NCI-H748 (cell line): ENCODE results near the gene CYREN.

Experiments
- DNase-seq: peaks from one replicate; lab custom pipeline; 2025; ENCODE audit not compliant: unreplicated experiment; lab: John Stamatoyannopoulos, UW

Gene CYREN

GRCh38 chr7:135197906-135198655, 27.6 kb upstream of the CYREN start:
- no peak for DNase-seq

DNA sequence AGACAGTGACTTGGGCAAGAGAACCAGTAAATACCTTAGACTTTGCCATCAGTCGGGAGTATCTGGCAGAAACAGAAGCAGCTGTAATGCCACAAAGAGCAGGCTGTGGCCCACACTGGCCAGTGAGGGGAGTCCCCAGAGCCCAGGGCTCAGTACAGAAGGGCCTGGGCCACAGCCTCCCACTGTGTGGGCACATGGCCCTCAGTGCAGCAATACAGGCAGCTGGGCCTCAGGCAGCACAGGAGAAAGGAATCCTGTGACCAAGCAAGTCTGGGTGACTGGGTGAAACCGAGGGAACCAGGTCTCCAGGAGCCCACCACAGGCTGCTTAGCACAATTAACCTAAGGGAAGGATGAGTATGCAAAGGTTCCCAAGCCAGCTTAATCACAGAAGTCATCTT, 26.8 kb upstream of the CYREN start:
- DNase-seq = no peak

DNA sequence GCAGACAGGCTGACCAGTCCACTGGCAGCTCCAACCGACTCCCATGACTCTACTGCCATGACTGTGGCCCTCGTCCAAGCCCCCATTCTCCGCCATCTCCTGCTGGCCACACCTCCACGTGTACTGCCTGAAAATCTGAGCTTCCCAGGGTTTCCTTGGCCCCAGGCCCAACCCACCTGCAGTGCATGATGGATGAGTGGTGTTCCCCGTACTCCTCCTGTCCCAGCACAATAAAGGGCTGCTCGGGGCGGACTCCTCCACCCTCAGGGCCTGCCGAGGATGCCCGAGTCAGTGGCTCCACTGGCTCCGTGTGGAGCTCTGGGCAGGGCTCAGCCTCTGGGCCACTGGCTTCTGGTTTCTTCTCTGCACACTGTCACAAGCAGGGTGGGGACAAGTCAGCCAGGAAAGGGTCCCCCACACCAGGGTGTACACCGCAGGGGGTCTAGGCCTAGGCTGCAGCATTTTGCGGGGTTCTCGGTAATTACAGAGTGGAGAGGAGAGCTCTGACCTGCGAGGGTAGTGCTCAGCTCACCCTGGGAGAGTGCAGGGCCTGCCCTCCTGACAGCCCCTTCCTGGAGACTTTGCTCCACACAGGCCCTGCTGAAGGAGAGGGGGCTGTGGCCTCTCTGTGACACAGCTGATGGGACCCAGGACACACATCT, 25.6 kb upstream of the CYREN start:
- DNase-seq = no peak

- no peak for DNase-seq
Observed at GRCh38 chr7:135195156-135195555, 24.6 kb upstream of the CYREN start.

- DNase-seq = no peak
Observed at GRCh38 chr7:135194494-135195095, 24.1 kb upstream of the CYREN start.

DNA sequence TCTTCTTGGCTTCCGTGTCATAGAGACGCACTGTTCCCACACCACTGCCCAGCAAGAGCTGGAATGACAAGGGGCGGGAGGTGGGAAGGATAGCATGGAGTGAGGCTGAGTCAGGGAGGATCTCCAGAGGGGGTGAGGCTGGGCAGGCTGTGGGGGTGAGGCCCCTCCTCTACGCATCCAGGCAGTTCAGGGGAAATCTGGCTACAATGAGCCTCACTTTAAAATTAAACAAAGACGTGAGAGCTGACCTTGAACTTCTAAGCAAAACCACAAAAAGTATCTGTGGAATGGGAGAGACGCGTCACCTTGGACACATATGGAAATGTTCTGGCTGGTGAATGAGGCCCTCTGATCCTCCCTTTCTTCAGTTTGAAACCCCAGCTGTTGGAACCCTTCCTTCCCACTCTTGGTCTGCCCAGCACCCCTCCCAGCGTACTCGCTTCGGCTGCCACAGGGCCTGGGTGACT, 23.1 kb upstream of the CYREN start:
- DNase-seq = no peak

- no peak for DNase-seq
Observed at GRCh38 chr7:135192914-135193536, 22.5 kb upstream of the CYREN start.

GRCh38 chr7:135190703-135191102, 20.2 kb upstream of the CYREN start:
- no peak for DNase-seq

DNA sequence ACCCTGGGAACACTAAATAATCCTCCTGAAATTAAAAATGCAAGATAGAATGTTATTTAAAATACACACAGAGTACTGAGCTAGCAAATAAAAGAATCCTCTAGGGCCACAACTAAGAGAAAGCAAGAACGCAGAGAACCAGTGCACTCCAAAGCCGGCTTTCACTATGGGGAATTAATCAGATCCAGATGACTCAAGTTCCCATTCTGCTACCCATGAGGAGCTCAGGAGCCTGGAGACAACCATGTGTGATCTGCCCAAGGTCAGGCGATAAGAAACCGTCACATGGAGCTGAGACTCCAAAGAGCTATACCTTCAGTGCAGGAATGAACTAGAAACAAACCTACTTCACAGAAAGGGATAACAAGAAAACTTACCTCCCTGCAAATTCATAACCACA, 19.5 kb upstream of the CYREN start:
- no peak for DNase-seq

GRCh38 chr7:135189221-135189662, 18.7 kb upstream of the CYREN start:
- DNase-seq = no peak

DNA sequence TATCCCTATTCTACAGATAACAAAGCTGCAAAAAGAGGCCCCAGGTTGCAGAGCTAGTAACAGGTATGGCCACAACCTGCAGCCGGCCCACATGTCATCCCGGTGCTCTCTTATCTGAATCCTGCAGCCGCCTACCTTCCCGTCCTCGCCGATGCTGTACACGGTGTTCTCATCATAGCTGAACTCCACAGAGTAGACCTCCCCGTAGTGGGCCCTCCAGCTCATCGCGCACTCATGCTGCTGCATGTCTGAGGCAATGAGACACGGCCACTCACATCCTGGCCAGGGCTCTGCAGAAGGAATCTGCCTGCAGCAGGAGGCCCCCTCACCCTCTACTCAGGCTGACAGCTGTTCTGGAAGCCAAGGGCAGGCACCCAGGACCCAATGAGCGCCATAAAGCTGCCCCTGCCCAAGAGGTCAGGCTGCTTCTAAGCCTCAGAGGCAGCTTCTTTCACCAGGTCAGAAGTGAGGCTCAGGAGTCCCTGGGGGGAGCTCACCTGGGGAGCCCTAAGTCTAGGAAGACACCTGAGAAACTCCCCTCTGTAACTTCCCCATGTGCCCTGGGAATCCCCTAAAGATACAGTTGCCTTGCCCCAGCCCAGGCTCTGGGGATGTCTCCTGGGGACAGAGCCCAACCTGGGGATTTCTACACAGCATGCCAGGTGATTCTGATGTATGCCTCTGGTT, 17.9 kb upstream of the CYREN start:
- DNase-seq = no peak

DNA sequence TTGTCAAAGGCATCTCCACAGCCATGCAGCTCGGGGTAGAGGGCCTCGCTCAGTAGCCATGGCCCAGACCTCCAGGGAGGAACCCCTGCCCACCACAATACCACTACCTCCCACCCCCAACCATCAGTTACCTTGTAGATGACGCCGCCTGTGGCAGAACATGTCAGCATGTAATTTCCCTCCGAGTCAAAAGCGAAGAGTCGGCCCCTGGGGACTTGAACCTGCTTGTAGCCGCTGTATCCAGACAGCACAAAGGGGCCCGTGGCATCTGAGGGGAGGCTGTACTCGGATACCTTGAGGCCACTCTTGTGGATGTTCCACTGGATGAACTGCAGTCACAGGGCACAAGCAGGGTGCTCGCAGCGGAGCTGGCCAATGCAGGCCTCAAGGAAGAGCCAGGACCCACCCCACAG, 16.3 kb upstream of the CYREN start:
- no peak for DNase-seq

DNA sequence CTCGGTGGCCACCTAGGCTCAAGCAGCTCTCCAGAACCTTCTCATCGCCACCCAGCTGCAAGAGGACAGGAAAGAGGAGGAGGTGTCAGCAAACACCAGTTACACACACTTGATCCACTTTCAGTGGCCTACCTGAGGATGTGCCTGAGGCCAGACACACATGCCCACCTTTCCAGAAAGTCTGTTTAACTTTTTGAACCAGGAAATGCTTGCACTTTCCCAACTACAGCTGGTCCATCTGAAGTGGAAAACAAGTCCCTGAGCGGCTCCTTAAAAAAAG, 15.7 kb upstream of the CYREN start:
- no peak for DNase-seq

GRCh38 chr7:135185471-135186260, 15.2 kb upstream of the CYREN start:
- no peak for DNase-seq

- DNase-seq = no peak
Observed at GRCh38 chr7:135184254-135184841, 13.8 kb upstream of the CYREN start.

DNA sequence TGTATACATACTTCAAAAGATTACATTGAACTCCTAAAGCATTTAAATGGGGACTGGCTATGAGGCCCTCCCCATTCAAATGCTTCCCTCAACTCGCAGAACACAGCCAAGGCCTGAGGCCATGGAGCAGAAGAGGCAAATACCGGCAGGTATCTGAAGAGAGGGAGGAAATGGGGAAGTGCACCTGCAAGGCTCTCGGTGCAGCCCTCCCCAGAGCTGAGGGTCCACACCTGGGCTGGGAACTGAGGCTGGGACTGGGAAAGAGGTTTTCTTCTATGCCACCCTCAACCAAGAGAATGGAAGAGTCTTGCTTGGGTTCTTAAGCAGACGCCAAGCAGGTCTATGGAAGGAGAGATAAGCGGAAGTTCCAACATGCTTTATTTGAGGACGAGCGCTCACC, 13.0 kb upstream of the CYREN start:
- no peak for DNase-seq

- DNase-seq = no peak
Observed at GRCh38 chr7:135181929-135182678, 11.6 kb upstream of the CYREN start.

GRCh38 chr7:135181261-135181928, 10.9 kb upstream of the CYREN start:
- DNase-seq = no peak

- no peak for DNase-seq
Observed at GRCh38 chr7:135180122-135180521, 9.6 kb upstream of the CYREN start.
